Upper lobe of right lung (tissue), 1 donor: ENCODE data around the gene ENTPD8. TPM values are rescaled to one million over a fixed set of nuclear protein-coding genes. Genes with fewer than 3 reads are reported as not detected.
A peak's percentile ranks its signal among the peaks of the same experiment; 100 is the strongest.

Experiments
- ATAC-seq: fragments of 200-7000 bp; cut with Tn5 transposase; one replicate; pipeline ENCODE4 v1.9.1; 2020; ENCODE audit warnings: mild to moderate bottlenecking, moderate library complexity
- DNase-seq: peaks from one replicate; pipeline ENCODE4 v3.0.0-alpha.2; 2020
- H3K27ac ChIP-seq: fragments of 200-600 bp; one replicate; pipeline ENCODE4 v1.8.0; 2022
- H3K27me3 ChIP-seq: fragments of 200-600 bp; one replicate; pipeline ENCODE4 v1.8.0; 2022; ENCODE audit warnings: mild to moderate bottlenecking
- H3K36me3 ChIP-seq: fragments of 200-600 bp; one replicate; pipeline ENCODE4 v1.8.0; 2022
- H3K4me1 ChIP-seq: fragments of 200-600 bp; one replicate; pipeline ENCODE4 v1.8.0; 2022
- H3K4me3 ChIP-seq: fragments of 200-600 bp; one replicate; pipeline ENCODE4 v1.8.0; 2022; ENCODE audit warnings: mild to moderate bottlenecking
- H3K9me3 ChIP-seq: fragments of 200-600 bp; one replicate; pipeline ENCODE4 v1.8.0; 2022
- intact Hi-C: fragments of 100-400 bp; cut with DNase I; formaldehyde crosslinking; loops from one replicate; pipeline ENCODE4 v1.11.0; 2022
- total RNA-seq: library from RNA; stranded (reverse); fragmentation: NEBNext Ultra II Directional; extraction: Animal tissue kit (Norgen Biotek cat#: 25700); gene quantifications from one replicate; pipeline ENCODE4 v1.2.1, GENCODE V29; 2021
- TF ChIP-seq, protein P1 (sequence below): fragments of 200-600 bp; IDR thresholded peaks from one replicate; pipeline ENCODE4 v1.8.0; 2022; ENCODE audit warnings: antibody characterized with exemption
- donor health status: DM: no; HTN: yes; CAD: no; lungs with severe emphysema.

The ENTPD8 gene
- total RNA-seq, 1 donor from 2014 or later = not detected

DNA sequence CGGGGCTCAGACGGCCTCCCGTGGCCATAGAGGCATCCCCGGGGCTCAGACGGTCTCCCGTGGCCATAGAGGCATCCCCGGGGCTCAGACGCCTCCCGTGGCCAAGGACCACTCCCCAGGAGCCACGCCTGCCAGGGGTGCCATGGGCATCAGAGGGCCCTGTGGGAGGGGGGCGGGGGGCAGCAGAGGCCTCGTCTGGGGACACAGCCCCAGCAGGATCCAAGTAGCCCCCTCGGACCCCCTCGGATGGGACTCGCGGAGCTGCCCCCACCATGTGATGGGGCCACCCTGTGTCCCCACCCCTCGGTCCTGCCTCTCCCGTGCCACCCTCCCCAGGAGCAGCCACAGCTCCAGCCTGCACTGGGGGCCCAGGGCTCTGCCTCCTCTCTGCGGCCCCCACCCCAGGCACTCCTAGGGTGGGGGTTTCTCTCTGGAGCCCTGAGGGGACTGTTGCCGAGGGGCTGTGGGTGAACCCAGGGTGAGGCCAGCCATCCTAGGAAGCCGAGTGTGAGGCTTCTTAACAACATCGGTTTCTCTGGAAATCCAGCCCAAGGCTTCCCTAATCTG is 2.5 kb downstream of the ENTPD8 start:
- TF ChIP-seq, protein P1, sequence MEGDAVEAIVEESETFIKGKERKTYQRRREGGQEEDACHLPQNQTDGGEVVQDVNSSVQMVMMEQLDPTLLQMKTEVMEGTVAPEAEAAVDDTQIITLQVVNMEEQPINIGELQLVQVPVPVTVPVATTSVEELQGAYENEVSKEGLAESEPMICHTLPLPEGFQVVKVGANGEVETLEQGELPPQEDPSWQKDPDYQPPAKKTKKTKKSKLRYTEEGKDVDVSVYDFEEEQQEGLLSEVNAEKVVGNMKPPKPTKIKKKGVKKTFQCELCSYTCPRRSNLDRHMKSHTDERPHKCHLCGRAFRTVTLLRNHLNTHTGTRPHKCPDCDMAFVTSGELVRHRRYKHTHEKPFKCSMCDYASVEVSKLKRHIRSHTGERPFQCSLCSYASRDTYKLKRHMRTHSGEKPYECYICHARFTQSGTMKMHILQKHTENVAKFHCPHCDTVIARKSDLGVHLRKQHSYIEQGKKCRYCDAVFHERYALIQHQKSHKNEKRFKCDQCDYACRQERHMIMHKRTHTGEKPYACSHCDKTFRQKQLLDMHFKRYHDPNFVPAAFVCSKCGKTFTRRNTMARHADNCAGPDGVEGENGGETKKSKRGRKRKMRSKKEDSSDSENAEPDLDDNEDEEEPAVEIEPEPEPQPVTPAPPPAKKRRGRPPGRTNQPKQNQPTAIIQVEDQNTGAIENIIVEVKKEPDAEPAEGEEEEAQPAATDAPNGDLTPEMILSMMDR = no peak
- DNase-seq = peak; percentile 47

DNA sequence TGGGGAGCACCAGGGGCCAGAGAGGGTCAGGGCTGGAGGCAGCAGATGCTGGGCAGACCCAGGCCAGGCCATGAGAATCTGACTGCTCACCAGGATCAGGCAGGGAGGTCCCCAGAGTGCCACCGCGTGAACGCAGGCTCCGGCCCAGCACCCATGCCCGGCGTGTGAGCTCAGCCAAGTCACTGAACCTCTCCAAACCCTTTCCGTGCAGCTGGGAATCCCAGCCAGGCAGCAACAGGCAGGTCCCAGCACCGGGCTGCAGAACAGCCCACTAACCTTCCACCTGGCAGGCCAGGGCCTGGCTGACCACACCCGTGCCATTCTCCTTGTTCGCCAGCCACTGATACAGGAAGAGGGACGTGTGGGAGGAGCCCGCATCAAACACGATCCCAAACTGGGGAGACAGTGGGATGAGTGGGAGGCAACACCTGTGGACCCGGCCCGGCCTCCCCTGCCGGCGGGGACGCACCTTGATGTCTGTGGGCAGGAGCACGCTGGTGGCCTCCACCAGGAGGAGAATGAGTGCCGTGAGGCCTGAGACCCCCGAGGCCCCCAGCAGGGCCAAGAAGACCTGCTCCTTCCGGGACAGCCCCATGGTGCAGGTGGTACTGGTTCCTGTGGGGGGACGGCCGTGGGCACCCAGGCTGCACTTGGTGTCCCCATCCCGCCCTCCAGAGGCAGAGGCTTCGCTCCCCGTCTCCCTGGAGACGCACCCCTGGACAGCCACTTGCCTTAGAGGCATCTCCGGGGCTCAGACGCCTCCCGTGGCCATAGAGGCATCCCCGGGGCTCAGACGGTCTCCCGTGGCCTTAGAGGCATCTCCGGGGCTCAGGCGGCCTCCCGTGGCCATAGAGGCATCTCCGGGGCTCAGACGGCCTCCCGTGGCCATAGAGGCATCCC is 3.2 kb downstream of the ENTPD8 start:
- Histone ChIP-seq H3K36me3 (no peaks in the 10 kb centered on the region), H3K4me3 (no peak overlapping the region), H3K9me3 (no peaks in the 10 kb centered on the region), H3K27ac (no peak overlapping the region), H3K4me1 (no peaks in the 10 kb centered on the region), H3K27me3 (peaks cover 5% of the 10 kb centered on the region)
- ATAC-seq (no peak), DNase-seq (peak; percentile 62)
- TF ChIP-seq, protein P1 = no peak
- intact Hi-C loops = no loop called here

More for the DNA sequence above, 2.5 kb downstream of the ENTPD8 start:
- no peaks in the 10 kb centered on the region for H3K9me3 ChIP-seq
- no peak overlapping the region for H3K4me3 ChIP-seq
- intact Hi-C loops = no loop called here
- H3K27ac ChIP-seq = no peak overlapping the region
- no peak for ATAC-seq
- H3K4me1 ChIP-seq = no peaks in the 10 kb centered on the region
- no peaks in the 10 kb centered on the region for H3K36me3 ChIP-seq
- peaks cover 5% of the 10 kb centered on the region for H3K27me3 ChIP-seq

GRCh38 chr9:137436761-137437600 is 4.2 kb downstream of the ENTPD8 start:
- no peaks in the 10 kb centered on the region for H3K36me3 ChIP-seq
- peak; percentile 59 for DNase-seq
- TF ChIP-seq, protein P1 = no peak
- no peaks in the 10 kb centered on the region for H3K9me3 ChIP-seq
- H3K4me1 ChIP-seq = no peaks in the 10 kb centered on the region
- intact Hi-C loops = no loop called here
- H3K27me3 ChIP-seq = no peaks in the 10 kb centered on the region
- no peak for ATAC-seq
- no peak overlapping the region for H3K27ac ChIP-seq
- no peak overlapping the region for H3K4me3 ChIP-seq

DNA sequence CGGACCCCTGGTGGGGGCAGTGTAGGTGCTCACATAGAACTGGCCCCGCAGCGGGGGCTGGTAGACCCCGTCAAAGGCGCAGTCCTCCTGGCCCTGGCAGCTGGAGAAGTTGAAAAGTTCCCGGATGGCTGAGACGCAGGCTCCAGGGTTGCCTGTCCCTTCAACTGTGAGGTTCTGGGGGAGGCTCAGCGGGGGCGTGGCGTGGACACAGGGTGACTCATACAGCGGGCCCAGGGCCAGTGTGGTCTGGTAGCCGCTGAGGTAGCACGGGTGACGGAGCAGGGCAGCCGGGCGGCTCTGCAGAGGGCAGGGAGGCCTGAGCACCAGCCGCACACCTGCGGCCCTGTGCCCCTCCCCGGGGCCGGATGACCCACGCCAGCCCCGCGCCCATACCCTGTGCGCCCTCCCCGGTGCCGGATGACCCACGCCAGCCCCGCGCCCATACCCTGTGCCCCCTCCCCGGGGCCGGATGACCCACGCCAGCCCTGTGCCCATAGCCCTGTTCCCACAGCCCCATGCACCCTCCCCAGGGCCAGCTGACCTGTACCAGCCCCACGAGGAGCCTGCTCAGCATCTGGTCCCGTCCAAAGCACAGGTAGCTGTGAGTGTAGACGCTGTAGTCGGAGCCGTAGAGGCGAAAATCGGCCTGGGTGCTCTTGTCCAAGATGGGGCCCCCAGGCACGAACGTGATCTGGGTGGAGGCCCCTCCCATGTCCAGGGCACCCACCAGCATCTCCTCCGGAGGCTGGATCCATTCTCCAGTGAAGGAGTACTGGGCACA is 5.0 kb downstream of the ENTPD8 start:
- TF ChIP-seq, protein P1 = no peak
- DNase-seq (peak; percentile 90), ATAC-seq (peak; percentile 84)
- Histone ChIP-seq H3K27ac (no peak overlapping the region), H3K27me3 (no peaks in the 10 kb centered on the region), H3K36me3 (no peaks in the 10 kb centered on the region), H3K4me1 (no peaks in the 10 kb centered on the region), H3K4me3 (no peak overlapping the region), H3K9me3 (no peaks in the 10 kb centered on the region)
- intact Hi-C loops = no loop called here

GRCh38 chr9:137435381-137435891 is 5.7 kb downstream of the ENTPD8 start:
- DNase-seq = peak; percentile 59
- Histone ChIP-seq H3K4me3 (no peak overlapping the region), H3K27ac (no peak overlapping the region)

More at GRCh38 chr9:137435381-137435891, 5.7 kb downstream of the ENTPD8 start:
- Histone ChIP-seq H3K27me3 (no peaks in the 10 kb centered on the region), H3K36me3 (no peaks in the 10 kb centered on the region), H3K4me1 (no peaks in the 10 kb centered on the region), H3K9me3 (no peaks in the 10 kb centered on the region)
- ATAC-seq = no peak
- intact Hi-C loops = no loop called here
- TF ChIP-seq, protein P1 = no peak
